SK-N-MC (cell line): Measurements from ENCODE around the gene TMEM141.
"Not testable (repeated sequence)": the region's sequence is repeated elsewhere in the genome, so short reads cannot be mapped to it uniquely, and the experiment has no call there.

Experiments used
- DNase-seq: peaks from one replicate; pipeline ENCODE4 v3.0.0-alpha.2; 2011; ENCODE audit warnings: low read depth, low spot score
- H3K27ac ChIP-seq: fragments of 200-600 bp; sonication (generic); 2 replicates; pipeline ENCODE4 v1.5.1; 2016; ENCODE audit warnings: mixed run types
- H3K36me3 ChIP-seq: fragments of 200-600 bp; sonication (generic); 2 replicates; pipeline ENCODE4 v1.6.1; 2017; ENCODE audit warnings: antibody characterized with exemption, low read length, mixed read lengths; ENCODE audit not compliant: insufficient read depth
- H3K4me3 ChIP-seq: fragments of 200-600 bp; sonication (generic); 2 replicates; pipeline ENCODE4 v1.5.1; 2016
- H3K9ac ChIP-seq: fragments of 200-600 bp; sonication (generic); 2 replicates; pipeline ENCODE4 v1.8.0; 2017; ENCODE audit warnings: mixed run types, mixed read lengths; ENCODE audit not compliant: insufficient read length
- H3K9me3 ChIP-seq: fragments of 200-600 bp; sonication (generic); 2 replicates; pipeline ENCODE4 v1.6.1; 2017; ENCODE audit warnings: low read depth, mild to moderate bottlenecking, antibody characterized with exemption, low read length, moderate library complexity, mixed read lengths
- EZH2 ChIP-seq: fragments of 200-600 bp; sonication (generic); IDR thresholded peaks from one replicate; pipeline ENCODE4 v1.6.1; 2017; ENCODE audit warnings: antibody characterized with exemption
- FOXP2 ChIP-seq: optimal IDR thresholded peaks from 2 replicates; pipeline ENCODE3; 2011; ENCODE audit warnings: mild to moderate bottlenecking, moderate library complexity; ENCODE audit not compliant: insufficient read depth; ENCODE audit errors: extremely low read length, control extremely low read depth
- POLR2AphosphoS5 ChIP-seq: IDR thresholded peaks from 2 replicates; pipeline ENCODE4 v1.6.1; 2012; ENCODE audit warnings: mild to moderate bottlenecking, low read depth, low read length, borderline replicate concordance

TMEM141 gene

DNA sequence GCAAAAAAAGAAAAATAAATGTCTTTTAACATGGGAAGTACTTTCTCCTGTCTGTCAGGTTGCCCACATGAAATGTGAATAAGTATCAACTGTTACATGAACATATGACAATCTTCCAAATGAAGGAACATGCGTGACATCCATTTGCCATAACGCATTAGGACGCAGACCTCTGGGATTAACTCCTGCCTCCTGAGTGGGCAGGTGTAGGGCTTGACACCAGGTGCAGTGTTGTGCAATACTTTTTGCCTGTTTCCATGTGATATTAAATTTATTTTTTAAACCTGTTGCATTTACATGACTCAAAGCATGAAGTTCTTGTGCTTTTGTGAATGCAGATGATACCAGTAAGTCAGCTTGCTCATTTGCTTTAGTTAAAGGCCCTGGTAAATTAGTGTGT is 8.7 kb upstream of the TMEM141 start:
- no peak for DNase-seq
- H3K9ac ChIP-seq, result no peak overlapping the region
- no peaks in the 10 kb centered on the region for H3K36me3 ChIP-seq
- no peak overlapping the region for H3K4me3 ChIP-seq
- H3K9me3 ChIP-seq, result no peaks in the 10 kb centered on the region
- H3K27ac ChIP-seq, result no peak overlapping the region
- no peak for TF ChIP-seq FOXP2
- TF ChIP-seq POLR2AphosphoS5, result no peak
- no peak for TF ChIP-seq EZH2

DNA sequence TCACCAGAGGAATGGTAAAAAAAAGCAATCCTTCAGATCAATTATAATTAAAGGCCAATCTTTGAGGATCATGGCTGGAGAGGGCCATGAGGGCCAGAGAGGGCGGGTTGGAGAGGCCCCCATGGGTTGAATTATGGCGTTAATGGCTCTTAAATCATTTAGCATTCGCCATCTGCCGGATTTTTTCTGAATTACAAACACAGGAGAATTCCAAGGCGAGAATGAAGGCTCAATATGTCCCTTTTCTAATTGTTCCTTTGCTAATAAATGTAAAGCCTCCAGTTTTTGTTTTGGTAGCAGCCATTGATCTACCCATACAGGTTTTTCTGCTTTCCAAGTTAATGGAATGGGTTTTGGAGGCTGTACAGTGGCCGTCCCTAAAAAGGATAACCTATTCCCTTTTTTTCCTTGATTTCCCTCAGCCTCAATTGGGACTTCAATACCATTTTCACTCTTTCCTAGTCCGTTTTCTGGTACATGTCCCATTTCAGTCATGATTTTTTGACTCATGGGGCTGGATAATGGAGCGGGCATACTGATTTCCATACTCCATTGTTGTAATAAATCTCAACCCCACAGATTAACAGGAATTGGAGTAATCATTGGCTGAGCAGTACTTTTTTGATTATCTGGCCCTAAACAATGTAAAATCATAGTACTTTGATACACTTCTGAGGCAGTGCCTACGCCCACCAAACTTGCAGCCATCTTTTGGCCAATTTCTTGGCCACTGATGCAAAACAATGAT is 6.7 kb upstream of the TMEM141 start:
- DNase-seq, result no peak
- H3K4me3 ChIP-seq, result no peak overlapping the region
- H3K27ac ChIP-seq, result no peak overlapping the region
- no peak for TF ChIP-seq FOXP2
- no peak overlapping the region for H3K9ac ChIP-seq
- H3K9me3 ChIP-seq, result no peaks in the 10 kb centered on the region
- no peaks in the 10 kb centered on the region for H3K36me3 ChIP-seq

DNA sequence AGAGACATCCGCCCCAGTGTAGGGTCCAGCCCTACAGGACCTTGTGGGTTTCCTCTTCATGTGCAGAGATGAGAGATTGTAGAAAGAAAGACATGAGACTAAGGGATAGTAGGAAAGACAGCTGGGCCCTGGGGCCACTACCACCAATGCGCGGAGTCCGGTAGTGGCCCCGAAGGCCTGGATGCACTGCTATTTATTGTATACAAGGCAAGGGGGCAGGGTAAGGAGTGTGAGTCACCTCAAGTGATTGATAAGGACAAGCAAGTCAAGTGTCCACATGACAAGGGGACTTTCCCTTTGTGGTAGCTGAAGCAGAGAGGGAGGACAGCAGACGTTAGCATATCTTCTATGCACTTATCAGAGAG is 6.2 kb upstream of the TMEM141 start:
- DNase-seq, result no peak
- Histone ChIP-seq H3K9ac (no peak overlapping the region), H3K9me3 (no peaks in the 10 kb centered on the region), H3K36me3 (no peaks in the 10 kb centered on the region), H3K4me3 (no peak overlapping the region), H3K27ac (no peak overlapping the region)
- TF ChIP-seq FOXP2 (no peak), EZH2 (no peak), POLR2AphosphoS5 (no peak)

DNA sequence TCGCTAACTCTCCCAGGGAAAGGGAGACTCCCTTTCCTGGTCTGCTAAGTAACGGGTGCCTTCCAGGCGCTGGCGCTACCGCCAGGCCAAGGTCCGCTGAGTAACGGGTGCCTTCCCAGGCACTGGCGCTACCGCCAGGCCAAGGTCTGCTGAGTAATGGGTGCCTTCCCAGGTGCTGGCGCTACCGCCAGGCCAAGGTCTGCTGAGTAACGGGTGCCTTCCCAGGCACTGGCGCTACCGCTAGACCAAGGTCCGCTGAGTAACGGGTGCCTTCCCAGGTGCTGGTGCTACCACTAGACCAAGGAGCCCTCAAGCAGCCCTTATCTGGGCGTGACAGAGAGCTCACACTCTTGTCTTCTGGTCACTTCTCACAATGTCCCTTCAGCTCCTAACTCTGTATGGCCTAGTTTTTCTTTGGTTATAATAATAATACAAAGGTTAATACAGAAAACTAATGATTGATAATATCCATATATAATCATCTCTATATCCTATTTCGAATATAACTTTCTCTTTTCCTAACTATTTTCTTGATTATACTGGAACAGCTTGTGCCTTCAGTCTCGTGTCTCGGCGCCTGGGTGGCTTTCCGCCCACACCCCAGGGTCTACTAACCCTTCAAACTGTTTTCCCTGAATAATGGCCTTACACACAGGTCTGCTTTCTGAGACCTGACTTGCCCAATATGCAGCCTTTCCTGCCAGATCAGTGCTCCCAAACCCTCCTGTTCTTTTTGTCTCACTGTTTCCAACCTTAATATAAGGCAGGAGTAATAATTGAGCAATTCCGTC is 5.4 kb upstream of the TMEM141 start:
- DNase-seq, H3K9ac ChIP-seq, H3K36me3 ChIP-seq: not testable (repeated sequence)

DNA sequence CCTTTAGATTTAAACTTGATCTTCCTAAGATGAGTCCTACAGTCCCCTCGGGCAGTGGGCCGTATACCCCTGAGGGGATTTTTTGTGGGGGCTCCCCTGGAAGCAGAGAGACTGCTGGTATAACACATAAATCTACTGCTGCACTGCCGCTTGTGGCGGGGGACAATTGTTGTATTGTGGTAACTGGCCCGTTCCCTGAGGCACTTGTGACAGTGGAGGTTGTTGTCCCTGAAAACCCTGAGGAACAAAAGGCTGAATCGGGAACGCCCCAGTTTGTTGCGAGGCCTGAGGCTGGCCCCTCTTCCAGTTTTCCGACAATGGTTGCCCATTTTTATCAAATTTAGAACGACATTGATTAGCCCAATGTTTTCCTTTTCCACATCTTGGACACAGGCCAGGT is 4.7 kb upstream of the TMEM141 start:
- H3K9me3 ChIP-seq, result no peaks in the 10 kb centered on the region
- TF ChIP-seq POLR2AphosphoS5 (no peak), FOXP2 (no peak), EZH2 (no peak)
- no peaks in the 10 kb centered on the region for H3K36me3 ChIP-seq
- H3K27ac ChIP-seq, result no peak overlapping the region
- H3K9ac ChIP-seq, result no peak overlapping the region
- no peak overlapping the region for H3K4me3 ChIP-seq
- DNase-seq, result no peak

More for the DNA sequence above, 5.4 kb upstream of the TMEM141 start:
- H3K9me3 ChIP-seq, H3K4me3 ChIP-seq, H3K27ac ChIP-seq: not testable (repeated sequence)

DNA sequence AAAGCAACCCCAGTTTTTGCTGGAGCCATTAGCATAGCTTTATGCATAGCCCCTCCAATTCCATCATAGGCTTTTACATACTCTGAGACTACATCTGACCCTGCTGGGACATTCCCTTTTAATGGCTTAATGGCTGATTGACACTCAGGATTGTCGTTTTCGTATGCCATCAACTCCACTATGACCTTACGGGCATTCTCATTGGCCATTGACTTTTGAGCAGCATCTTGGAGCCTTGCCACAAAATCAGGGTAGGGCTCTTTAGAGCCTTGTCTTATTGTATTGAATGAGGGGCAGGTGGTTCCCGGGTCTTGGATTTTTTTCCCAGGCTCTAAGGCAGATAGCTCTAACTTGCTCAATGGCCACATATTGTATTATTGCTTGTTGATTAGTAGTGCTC is 4.2 kb upstream of the TMEM141 start:
- not testable (repeated sequence) for H3K36me3 ChIP-seq, DNase-seq, H3K9ac ChIP-seq, H3K27ac ChIP-seq, H3K4me3 ChIP-seq, H3K9me3 ChIP-seq

DNA sequence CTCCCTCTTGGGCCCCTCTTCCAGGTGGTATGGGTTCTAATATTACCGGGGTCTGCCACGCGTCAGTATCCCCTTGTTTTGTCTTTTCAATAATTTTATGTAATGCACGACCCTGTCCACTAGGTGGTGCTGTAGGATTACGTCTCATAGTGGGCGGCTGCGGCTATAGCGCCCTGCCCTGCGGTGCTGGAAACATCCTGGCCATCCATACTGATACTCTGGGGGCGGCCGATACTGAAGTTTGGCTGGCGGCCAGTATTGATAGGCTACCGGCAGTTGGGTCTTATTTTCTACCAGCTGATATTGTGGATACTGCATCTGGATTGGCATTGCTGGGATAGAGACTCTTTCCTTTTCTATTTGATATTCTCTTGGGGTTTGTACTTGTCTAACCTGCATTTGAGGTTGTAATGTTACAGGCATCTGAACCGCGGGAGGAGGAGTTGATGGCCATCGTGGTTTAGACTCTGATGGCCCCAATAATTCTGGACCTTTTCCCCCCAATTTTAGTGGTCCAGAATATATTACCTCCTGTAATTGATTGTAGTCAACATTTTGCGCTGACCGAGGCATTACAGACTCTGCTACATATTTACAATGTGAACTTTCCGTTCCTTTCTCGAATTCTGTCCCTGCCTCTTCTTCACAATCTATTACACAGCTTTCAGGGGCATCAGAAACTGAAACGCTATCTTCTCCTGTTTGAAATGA is 3.3 kb upstream of the TMEM141 start:
- TF ChIP-seq FOXP2, result no peak
- TF ChIP-seq EZH2, result no peak
- no peak for TF ChIP-seq POLR2AphosphoS5
- Histone ChIP-seq H3K4me3 (peak overlapping the region; percentile 44), H3K36me3 (no peaks in the 10 kb centered on the region), H3K27ac (no peak overlapping the region), H3K9me3 (no peaks in the 10 kb centered on the region), H3K9ac (no peak overlapping the region)
- no peak for DNase-seq

DNA sequence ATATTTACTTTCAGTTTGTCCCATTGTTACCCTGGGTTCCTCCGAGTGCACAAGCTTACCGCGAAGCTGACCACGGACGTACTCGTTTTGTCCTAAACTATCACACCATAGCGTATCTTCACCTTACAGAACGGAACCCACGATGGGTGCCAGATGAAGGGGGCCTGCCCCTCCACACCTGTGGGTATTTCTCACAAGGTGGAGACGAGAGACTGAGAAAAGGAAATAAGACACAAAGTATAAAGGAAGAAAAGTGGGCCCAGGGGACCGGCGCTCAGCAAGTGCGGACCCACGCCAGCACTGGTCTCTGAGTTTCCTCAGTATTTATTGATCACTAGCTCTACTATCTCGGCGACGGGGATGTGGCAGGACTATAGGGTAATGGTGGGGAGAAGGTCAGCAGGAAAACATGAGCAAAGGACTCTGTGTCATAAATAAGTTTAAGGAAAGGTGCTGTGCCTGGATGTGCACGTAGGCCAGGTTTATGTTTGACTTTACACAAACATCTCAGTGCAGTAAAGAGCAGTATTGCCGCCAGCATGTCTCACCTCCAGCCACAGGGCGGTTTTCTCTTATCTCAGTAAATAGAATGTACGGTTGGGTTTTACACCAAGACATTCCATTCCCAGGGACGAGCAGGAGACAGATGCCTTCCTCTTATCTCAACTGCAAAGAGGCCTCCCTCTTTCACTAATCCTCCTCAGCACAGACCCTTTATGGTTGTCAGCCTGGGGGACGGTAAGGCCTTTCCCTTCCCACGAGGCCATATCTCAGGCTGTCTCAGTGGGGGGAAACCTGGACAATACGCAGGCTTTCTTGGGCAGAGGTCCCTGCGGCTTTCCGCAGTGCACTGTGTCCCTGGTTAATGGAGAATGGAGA is 2.3 kb upstream of the TMEM141 start:
- not testable (repeated sequence) for DNase-seq, H3K9me3 ChIP-seq, H3K27ac ChIP-seq, H3K4me3 ChIP-seq, H3K36me3 ChIP-seq, H3K9ac ChIP-seq
